ENCODE measurements around the gene ZNF613.
A peak's percentile ranks its signal among the peaks of the same experiment; 100 is the strongest.
"Not testable (repeated sequence)": the region's sequence is repeated elsewhere in the genome, so short reads cannot be mapped to it uniquely, and the experiment has no call there.

ZNF613 gene

DNA sequence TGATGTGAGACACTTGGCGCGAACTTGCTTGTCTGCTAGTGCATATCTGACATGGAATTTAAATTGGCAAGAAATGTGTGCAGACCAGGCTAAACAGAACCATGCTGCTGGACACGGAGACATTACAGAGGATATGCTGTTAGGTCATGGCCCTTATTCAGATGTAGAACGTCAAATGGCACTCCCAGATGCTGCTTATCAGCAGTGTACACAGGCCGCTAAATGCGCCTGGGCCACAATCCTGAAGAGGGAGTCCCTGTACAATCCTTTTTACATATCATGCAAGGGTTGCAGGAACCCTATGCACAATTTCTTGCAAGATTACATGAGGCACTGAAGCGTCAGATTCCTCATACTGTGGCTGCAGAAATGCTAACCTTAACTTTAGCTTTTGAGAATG, 50.1 kb downstream of the ZNF613 start:
- Histone ChIP-seq H3K9me3 (ENCODE audit: control insufficient read depth, insufficient read depth, low read length) (peaks cover 72% of the 10 kb centered on the region), H3K36me3 (ENCODE audit: control insufficient read depth, insufficient read depth, low read length) (peaks cover 24% of the 10 kb centered on the region)

DNA sequence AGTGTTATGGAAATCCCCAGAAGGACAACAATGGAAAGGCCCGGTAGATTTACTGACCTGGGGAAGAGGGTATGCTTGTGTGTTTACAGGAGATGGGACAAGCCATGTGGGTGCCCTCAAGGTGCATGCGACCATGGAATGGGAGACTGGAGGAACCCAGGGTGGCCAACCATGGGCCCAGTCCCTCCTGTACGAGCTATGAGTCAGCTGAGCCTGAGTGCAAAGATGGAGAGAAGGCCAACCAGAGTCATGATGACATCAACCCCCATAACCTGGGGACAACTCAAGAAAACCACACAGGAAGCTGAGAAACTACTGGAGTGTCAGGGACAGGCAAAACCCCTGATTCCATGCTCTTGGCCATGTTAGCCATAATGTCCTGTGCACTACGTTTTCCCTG, 51.6 kb downstream of the ZNF613 start:
- Histone ChIP-seq H3K27me3 (ENCODE audit: control insufficient read depth, insufficient read depth, low read length) (no peaks in the 10 kb centered on the region), H3K27ac (ENCODE audit: low read depth, low read length) (no peak overlapping the region), H3K4me3 (ENCODE audit: low read depth, low read length) (no peak overlapping the region), H3K36me3 (ENCODE audit: control insufficient read depth, insufficient read depth, low read length) (peaks cover 8% of the 10 kb centered on the region), H3K9ac (ENCODE audit: low read depth, low read length) (no peak overlapping the region), H3K9me3 (ENCODE audit: control insufficient read depth, insufficient read depth, low read length) (peaks cover 60% of the 10 kb centered on the region), H3K4me1 (ENCODE audit: control insufficient read depth, insufficient read depth, low read length) (no peaks in the 10 kb centered on the region)

More for the DNA sequence above, 50.1 kb downstream of the ZNF613 start:
- no peak overlapping the region for H3K27ac ChIP-seq (ENCODE audit: low read depth, low read length)
- H3K4me1 ChIP-seq (ENCODE audit: control insufficient read depth, insufficient read depth, low read length) = no peaks in the 10 kb centered on the region
- H3K9ac ChIP-seq (ENCODE audit: low read depth, low read length) = no peak overlapping the region
- H3K4me3 ChIP-seq (ENCODE audit: low read depth, low read length) = no peak overlapping the region
- H3K27me3 ChIP-seq (ENCODE audit: control insufficient read depth, insufficient read depth, low read length) = no peaks in the 10 kb centered on the region

DNA sequence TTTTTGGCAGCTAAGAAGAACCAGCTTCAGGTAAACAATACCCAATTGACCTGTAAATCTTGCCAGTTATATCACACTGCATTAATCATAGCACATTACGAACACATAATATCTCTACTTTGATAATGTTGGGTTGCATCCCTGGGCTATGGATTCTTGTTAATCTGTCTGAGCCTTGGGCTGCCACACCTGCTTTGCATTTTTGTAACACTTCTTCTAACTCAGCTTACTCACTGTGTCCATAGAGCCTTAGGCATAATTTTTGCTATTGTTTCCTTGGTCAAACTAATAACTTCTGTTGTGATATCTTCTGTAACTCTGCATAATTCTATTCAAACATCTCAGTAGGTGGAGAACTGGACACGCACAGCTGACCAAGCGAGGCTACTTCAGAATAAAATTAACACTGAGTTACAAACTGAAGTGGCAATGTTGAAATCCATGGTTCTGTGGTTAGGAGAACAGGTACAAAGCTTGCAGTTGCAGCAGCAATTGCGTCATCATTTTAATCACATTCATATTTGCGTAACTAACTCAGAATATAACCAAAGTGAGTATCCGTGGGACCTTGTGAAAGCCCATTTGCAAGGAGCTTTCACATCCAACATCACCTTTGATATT, 53.0 kb downstream of the ZNF613 start:
- H3K36me3 ChIP-seq (ENCODE audit: control insufficient read depth, insufficient read depth, low read length) = no peaks in the 10 kb centered on the region; the same call in 1 of the 2 replicates
- H3K9me3 ChIP-seq (ENCODE audit: control insufficient read depth, insufficient read depth, low read length) = peaks cover 56% of the 10 kb centered on the region
- H3K27ac ChIP-seq (ENCODE audit: low read depth, low read length) = no peak overlapping the region
- no peaks in the 10 kb centered on the region for H3K27me3 ChIP-seq (ENCODE audit: control insufficient read depth, insufficient read depth, low read length)
- no peak overlapping the region for H3K4me3 ChIP-seq (ENCODE audit: low read depth, low read length)
- no peaks in the 10 kb centered on the region for H3K4me1 ChIP-seq (ENCODE audit: control insufficient read depth, insufficient read depth, low read length)
- H3K9ac ChIP-seq (ENCODE audit: low read depth, low read length) = no peak overlapping the region

DNA sequence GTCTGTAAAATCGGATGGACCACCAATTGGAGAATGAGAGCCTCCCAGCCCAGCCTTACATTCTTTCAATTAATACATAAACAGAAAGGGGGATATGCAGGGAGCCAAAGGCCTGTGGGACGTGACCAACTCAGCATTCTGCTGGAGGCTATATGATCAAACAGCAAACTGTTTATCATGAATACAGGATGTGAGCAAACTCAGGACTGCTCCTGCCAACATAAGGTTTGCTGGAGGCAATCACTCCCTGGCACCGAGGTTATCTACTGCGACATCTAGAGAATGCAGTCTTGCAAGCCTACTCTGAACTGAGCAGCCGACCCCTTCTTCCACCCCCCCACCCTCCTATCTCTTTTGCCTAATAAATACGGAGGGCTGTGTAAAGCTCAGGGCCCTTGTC, 53.7 kb downstream of the ZNF613 start:
- H3K36me3 ChIP-seq (ENCODE audit: control insufficient read depth, insufficient read depth, low read length); H3K4me3 ChIP-seq (ENCODE audit: low read depth, low read length); H3K27ac ChIP-seq (ENCODE audit: low read depth, low read length); H3K9ac ChIP-seq (ENCODE audit: low read depth, low read length); H3K4me1 ChIP-seq (ENCODE audit: control insufficient read depth, insufficient read depth, low read length); H3K27me3 ChIP-seq (ENCODE audit: control insufficient read depth, insufficient read depth, low read length): not testable (repeated sequence)
- peaks cover 49% of the 10 kb centered on the region for H3K9me3 ChIP-seq (ENCODE audit: control insufficient read depth, insufficient read depth, low read length)

DNA sequence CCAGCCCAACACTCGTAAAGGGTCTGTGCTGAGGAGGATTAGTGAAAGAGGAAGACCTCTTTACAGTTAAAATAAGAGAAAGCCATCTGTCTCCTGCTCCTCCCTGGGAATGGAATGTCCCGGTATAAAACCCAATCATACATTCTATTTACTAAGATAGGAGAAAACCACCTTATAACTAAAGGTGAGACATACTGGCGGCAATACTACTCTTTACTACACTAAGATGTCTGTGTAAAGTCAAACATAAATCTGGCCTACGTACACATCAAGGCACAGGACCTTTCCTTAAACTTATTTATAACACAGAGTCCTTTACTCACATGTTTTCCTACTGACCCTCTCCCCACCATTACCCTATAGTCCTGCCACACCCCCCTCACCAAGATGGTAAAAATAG, 56.1 kb downstream of the ZNF613 start:
- Histone ChIP-seq H3K4me1 (ENCODE audit: control insufficient read depth, insufficient read depth, low read length) (0 out of 2 replicates have a peak, but pooled peaks cover 4% of the 10 kb centered on the region), H3K4me3 (ENCODE audit: low read depth, low read length) (no peak overlapping the region), H3K27me3 (ENCODE audit: control insufficient read depth, insufficient read depth, low read length) (no peaks in the 10 kb centered on the region), H3K9me3 (ENCODE audit: control insufficient read depth, insufficient read depth, low read length) (peaks cover 45% of the 10 kb centered on the region), H3K27ac (ENCODE audit: low read depth, low read length) (no peak overlapping the region), H3K36me3 (ENCODE audit: control insufficient read depth, insufficient read depth, low read length) (no peaks in the 10 kb centered on the region; the same call in 1 of the 2 replicates), H3K9ac (ENCODE audit: low read depth, low read length) (no peak overlapping the region)

DNA sequence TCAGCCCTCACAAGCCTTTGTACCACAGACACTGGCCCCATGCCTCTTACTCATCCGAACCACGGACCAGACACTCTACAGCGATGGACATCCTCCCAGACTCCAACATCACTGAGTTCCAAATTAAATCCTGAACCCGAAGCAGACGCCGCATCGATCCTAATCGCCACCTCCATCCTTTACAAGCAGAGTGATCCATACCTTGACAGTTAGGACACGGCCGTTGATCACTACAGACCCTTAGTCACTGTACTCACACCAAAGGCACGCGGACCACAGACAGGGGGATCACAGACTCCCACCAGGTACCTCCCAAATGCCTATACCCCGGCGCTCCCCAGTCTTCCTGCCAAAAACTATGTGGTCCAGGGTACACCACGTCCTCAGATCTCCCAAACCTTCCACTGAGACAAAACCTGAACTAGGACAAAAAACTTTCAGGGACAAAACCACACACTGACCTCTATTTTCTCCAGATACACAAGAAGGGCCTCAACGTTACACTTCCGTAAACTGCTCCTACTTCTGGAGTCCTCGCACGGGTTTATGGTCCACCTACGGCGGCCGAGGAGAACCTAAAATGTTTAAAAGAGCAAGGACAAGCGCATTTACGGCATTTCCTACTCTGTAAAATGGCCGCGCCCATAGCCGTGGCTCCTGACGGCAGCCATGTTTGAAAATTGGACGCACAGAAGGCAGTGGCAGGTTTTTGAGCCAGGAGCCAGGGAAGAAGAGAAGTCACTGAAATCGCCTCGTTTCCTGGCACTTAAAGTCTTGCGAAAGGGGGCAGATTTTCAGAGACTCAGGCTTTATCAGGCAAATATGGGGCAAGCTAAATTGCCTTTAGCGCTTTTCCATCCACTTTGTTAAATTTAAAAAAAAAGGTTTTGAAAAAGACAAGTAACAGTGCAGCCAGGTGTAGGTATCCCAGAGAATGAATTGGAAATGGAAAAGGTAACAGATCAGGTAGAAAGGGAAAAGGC, 59.3 kb downstream of the ZNF613 start, which contains the start of gene ZNF350:
ZNF350 (minus strand) TSS at position 532 of the 983 bp plus-strand sequence. CDS start 12,480 bp downstream, outside the sequence.
- peaks cover 31% of the 10 kb centered on the region for H3K9me3 ChIP-seq (ENCODE audit: control insufficient read depth, insufficient read depth, low read length)
- H3K27ac ChIP-seq (ENCODE audit: low read depth, low read length) = peak within 1 kb of the TSS; percentile 63
- H3K4me1 ChIP-seq (ENCODE audit: control insufficient read depth, insufficient read depth, low read length) = 0 out of 2 replicates have a peak, but pooled peaks cover 4% of the 10 kb centered on the region
- H3K36me3 ChIP-seq (ENCODE audit: control insufficient read depth, insufficient read depth, low read length) = no peaks in the 10 kb centered on the region
- H3K9ac ChIP-seq (ENCODE audit: low read depth, low read length) = peak within 1 kb of the TSS; percentile 66
- peak within 1 kb of the TSS; percentile 76 for H3K4me3 ChIP-seq (ENCODE audit: low read depth, low read length)
- H3K27me3 ChIP-seq (ENCODE audit: control insufficient read depth, insufficient read depth, low read length) = no peaks in the 10 kb centered on the region

DNA sequence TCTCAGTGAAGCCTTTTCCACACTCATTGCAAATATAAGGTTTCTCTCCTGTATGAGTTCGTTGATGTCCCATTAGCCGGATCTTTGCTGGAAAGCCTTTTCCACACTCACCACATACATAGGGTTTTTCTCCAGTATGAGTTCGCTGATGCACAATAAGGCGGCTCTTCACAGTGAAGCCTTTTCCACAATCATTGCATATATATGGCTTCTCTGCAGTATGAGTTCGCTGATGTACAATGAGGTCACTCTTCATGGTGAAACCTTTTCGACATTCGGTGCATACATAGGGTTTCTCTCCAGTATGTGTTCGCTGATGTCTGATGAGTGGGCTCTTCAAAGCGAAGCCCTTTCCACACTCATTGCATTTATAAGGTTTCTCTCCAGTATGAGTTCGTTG, 66.2 kb downstream of the ZNF613 start:
- H3K9me3 ChIP-seq (ENCODE audit: control insufficient read depth, insufficient read depth, low read length) = peaks cover 75% of the 10 kb centered on the region
- no peak overlapping the region for H3K27ac ChIP-seq (ENCODE audit: low read depth, low read length)
- H3K27me3 ChIP-seq (ENCODE audit: control insufficient read depth, insufficient read depth, low read length) = no peaks in the 10 kb centered on the region
- no peak overlapping the region for H3K9ac ChIP-seq (ENCODE audit: low read depth, low read length)
- peak overlapping the region; percentile 26; the same call in 1 of the 2 replicates for H3K4me3 ChIP-seq (ENCODE audit: low read depth, low read length)
- no peaks in the 10 kb centered on the region for H3K4me1 ChIP-seq (ENCODE audit: control insufficient read depth, insufficient read depth, low read length)
- H3K36me3 ChIP-seq (ENCODE audit: control insufficient read depth, insufficient read depth, low read length) = peaks cover 54% of the 10 kb centered on the region

DNA sequence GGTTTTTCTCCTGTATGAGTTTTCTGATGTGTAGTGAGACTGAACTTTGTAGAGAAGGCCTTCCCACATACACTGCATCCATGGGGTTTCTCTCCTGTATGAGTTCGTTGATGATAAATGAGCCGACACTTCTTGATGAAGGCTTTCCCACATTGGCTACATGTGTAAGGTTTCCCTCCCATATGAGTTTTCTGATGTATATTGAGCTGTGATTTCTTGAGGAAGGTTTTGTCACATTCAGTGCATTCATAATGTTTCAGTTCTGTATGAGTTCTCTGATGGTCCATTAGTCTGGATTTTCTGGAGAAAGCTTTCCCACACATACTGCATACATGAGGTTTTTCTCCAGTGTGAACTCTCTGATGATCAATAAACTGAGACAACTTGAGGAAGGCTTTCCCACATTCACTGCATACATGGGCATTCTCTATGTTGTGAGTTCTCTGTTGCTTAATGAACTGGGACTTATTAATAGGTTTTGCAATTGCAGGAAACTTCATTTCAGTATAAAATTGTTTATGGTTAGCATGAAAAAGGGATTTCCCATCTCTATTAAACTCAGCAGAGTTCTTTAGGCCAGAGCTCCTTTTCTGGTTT, 66.9 kb downstream of the ZNF613 start:
- Histone ChIP-seq H3K9ac (ENCODE audit: low read depth, low read length) (no peak overlapping the region), H3K4me3 (ENCODE audit: low read depth, low read length) (peak overlapping the region; percentile 40; the same call in 1 of the 2 replicates), H3K27me3 (ENCODE audit: control insufficient read depth, insufficient read depth, low read length) (no peaks in the 10 kb centered on the region), H3K27ac (ENCODE audit: low read depth, low read length) (no peak overlapping the region), H3K9me3 (ENCODE audit: control insufficient read depth, insufficient read depth, low read length) (peaks cover 81% of the 10 kb centered on the region), H3K4me1 (ENCODE audit: control insufficient read depth, insufficient read depth, low read length) (no peaks in the 10 kb centered on the region), H3K36me3 (ENCODE audit: control insufficient read depth, insufficient read depth, low read length) (peaks cover 60% of the 10 kb centered on the region)
